ENCODE results near the gene CAPN13.

CAPN13 gene, protein sequence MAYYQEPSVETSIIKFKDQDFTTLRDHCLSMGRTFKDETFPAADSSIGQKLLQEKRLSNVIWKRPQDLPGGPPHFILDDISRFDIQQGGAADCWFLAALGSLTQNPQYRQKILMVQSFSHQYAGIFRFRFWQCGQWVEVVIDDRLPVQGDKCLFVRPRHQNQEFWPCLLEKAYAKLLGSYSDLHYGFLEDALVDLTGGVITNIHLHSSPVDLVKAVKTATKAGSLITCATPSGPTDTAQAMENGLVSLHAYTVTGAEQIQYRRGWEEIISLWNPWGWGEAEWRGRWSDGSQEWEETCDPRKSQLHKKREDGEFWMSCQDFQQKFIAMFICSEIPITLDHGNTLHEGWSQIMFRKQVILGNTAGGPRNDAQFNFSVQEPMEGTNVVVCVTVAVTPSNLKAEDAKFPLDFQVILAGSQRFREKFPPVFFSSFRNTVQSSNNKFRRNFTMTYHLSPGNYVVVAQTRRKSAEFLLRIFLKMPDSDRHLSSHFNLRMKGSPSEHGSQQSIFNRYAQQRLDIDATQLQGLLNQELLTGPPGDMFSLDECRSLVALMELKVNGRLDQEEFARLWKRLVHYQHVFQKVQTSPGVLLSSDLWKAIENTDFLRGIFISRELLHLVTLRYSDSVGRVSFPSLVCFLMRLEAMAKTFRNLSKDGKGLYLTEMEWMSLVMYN

GRCh38 chr2:30807249-30807648 is at the start of gene CAPN13:
CAPN13 (minus strand) TSS chr2:30807446; CDS start chr2:30787325, 20,121 bp downstream.
- no peak for DNase-seq

DNA sequence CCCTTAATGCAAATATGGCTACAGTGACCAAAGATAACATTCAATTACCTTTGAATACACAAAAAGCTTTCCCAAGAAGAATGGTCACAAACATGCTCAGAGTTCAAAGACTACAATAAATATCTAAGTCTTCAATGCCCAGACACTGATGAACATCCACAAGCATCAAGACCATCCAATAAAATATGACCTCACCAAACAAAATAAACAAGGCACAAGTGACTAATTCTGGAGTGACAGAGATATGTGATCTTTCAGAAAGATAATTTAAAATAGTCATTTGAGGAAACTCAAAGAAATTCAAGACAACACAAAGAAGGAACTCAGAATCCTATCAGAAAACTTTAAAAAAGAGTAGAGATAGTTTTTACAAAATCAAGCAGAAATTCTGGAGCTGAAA is 40.6 kb upstream of the CAPN13 start:
- DNase-seq = no peak

DNA sequence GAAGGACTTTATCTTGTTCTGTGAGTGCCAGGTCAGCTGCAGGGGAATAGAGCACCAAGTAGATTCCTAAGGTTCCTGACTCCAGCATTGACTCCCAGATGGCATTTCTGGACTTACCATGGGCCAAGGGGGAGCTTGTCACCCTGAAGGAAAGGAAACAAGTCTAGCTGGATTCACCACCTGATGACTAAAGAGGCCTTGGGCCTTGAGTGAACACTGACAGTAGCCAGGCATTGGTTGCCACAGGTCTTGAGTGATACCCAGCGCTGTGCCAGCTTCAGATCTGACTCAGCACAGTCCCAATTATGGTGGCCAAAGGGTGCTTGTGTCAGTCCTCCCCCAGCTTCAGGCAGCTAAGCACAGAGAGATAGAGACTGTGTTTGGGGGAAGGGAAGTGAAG is 40.1 kb upstream of the CAPN13 start:
- no peak for DNase-seq

- DNase-seq = no peak
Observed at GRCh38 chr2:30828586-30828985, 21.3 kb upstream of the CAPN13 start.

GRCh38 chr2:30826916-30827315 is 19.7 kb upstream of the CAPN13 start:
- no peak for DNase-seq

- no peak for DNase-seq
Observed at GRCh38 chr2:30826481-30826880, 19.2 kb upstream of the CAPN13 start.

DNA sequence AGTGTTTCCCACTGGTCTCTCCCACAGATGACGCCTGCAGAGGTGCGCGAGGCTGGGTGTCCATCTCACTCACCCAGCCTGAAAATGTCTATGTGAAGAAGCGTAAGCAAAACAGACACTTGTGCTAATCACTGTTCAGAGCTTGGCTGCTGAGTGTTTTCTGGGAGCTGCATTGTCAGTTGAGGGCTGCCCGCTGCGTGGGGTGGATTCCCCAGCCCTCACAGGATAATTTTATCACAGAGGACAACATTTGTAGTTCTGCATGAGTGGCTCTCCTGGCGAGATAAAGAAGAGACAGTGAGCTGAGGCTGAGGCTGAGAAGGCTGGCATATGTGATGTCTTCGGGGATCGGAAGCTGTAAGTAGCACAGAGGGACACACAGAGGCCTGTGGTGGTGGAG is 16.2 kb upstream of the CAPN13 start:
- no peak for DNase-seq

DNA sequence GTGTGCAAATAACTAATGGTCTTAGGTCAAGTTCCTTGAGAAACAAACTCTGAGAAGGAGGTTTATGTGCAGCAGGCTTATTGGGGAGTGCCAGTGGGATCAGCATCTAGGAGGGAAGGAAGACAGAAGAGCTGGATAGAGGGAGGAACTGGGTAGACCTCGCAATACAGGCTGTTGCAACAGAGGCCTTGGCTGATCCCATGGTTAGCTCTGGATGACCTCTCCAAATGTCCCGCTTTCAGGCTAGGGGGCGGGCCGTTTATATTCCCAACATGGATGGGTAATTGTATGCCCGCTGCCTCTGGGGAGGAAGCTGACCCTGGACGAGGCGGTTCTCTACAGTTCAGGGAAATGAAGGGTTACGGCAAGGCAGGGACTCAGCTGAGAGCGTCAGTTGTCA is 14.7 kb upstream of the CAPN13 start:
- no peak for DNase-seq

- no peak for DNase-seq
Observed at GRCh38 chr2:30820381-30821055, 13.3 kb upstream of the CAPN13 start.

GRCh38 chr2:30809938-30810337 is 2.7 kb upstream of the CAPN13 start:
- DNase-seq = no peak

- DNase-seq = no peak
Observed at GRCh38 chr2:30808695-30809094, 1.4 kb upstream of the CAPN13 start.

DNA sequence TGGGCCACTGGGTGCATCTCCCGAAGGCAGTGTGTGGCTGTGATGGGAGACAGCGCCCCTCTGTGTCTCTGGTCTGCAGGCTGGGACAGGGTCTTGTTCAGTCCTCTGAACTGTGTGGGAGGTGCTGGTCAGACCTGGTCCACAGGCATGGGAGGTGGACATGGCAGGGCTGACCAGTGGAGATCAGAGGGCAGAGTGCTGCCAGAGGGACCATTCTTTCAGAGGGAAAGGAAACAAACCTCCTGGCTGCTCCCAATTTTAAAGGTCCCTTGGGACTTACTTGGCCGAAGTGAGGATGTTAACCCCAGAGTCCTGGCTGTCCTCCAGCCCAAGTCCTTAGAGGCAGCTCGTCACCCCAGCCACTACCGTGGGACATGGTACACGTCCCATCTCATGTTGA is 4.0 kb downstream of the CAPN13 start:
- no peak for DNase-seq

DNA sequence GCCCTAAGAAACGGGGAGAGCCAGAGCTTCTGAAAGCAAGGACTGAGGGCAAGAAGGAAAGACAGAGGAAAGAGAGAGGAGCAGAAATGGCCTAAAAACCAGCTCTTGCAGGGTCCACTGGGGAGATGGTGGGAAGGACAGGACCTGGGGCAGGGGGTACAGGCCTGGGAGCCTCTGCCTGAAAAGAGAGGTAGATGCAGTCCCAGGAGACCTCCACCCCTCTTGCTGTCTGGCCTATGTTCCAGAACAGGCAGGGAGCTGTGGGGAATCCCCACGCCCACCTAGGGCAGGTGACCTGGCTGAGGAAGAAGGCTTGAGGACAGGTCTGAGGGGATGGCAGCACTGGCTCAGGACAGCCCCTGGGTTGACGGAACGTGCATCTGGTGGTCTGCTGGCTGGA is 4.6 kb downstream of the CAPN13 start:
- no peak for DNase-seq

GRCh38 chr2:30801821-30802455 is 5.3 kb downstream of the CAPN13 start:
- DNase-seq = no peak

GRCh38 chr2:30800159-30800558 is 7.1 kb downstream of the CAPN13 start:
- no peak for DNase-seq

DNA sequence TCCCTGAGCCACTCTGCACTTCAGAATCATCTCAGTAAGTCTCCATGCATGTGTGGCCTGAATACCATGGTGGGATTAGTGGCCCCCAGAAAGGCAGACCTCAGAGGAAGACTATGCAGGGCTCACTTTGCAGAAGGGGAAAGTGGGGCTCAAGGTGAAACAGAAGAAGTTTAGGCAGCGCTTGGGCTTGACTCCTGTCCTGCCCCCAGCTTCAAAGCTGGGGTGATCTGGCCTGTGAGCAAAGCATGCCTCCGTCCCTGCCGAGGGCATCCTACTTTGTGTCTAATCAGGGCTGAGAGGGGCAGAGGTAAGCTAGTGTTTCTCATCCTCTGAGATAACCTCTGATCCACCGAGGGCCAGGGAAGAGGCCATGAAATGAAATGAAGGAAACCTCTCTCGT is 7.9 kb downstream of the CAPN13 start:
- DNase-seq = no peak

DNA sequence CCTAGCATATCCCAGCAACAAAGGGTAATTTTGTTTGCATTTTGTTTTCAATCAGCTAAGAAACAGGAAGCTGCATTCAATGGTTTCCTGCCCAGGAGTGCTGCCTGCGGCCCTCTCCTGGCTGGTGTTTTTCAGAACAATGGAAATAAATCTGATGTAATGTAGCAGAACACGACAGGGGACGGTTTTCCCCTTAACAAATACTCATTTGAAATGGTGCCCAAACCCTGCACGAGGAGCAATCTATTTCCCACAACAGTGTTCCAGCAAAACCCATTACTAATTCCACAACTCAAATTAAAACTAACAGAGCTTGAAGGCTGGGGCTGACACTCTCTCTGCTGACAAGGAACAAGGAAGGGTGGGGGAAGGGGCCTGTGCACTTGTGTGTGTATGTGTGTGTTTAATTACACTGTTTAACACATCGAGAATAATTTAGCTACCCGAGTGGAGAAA is 8.7 kb downstream of the CAPN13 start:
- no peak for DNase-seq

GRCh38 chr2:30797381-30798015 is 9.7 kb downstream of the CAPN13 start:
- no peak for DNase-seq

- no peak for DNase-seq
Observed at GRCh38 chr2:30796699-30797098, 10.5 kb downstream of the CAPN13 start.

DNA sequence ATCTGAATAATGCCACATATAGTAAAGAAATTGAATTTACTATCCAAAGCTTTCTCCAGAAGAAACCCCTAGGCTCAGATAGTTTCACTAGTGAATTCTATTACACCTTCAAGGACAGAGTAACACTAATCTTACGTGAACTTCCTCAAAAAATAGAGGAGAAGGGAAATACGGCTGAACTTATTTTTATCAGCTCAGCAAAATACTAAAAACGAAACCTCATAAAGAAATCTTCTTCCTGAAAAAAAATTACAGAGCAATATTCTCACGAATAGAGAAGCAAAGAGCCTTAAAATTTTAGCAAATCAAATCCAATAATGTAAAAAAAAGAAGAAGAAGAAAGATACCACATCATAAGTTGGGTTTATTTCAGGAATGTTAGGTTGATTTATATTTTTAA is 14.7 kb downstream of the CAPN13 start:
- DNase-seq = no peak

DNA sequence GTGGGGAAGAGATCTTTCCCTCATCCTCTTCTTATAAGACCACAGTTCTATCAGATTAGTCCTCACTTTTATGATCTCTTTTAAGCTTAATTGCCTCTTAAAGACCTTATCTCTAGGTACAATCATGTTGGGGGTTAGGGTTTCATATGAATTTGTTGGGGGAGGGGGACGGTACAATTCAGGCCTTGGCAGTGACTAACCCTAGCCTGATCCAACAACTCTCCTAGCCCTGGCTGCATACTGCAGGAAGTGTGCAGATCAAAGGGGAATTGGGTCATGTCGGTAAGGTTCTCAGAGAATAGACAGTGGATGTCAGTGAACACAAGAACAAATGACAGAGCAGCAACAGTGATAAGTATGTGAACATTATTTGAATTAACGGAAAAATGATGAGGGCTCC is 16.4 kb downstream of the CAPN13 start:
- no peak for DNase-seq

- DNase-seq = no peak
Observed at GRCh38 chr2:30789670-30790210, 17.5 kb downstream of the CAPN13 start.

Measured in NCI-H1694 (cell line).